GM19324 (cell line): Measurements from ENCODE around the gene ENOX1.
A peak's percentile ranks its signal among the peaks of the same experiment; 100 is the strongest.

ENCODE experiments used
- ATAC-seq: cut with Tn5 transposase; IDR thresholded peaks from one replicate; pipeline ENCODE4 v1.9.1; 2021; ENCODE audit warnings: mild to moderate bottlenecking, moderate library complexity; ENCODE audit not compliant: unreplicated experiment, low FRiP score

ENOX1 gene

DNA sequence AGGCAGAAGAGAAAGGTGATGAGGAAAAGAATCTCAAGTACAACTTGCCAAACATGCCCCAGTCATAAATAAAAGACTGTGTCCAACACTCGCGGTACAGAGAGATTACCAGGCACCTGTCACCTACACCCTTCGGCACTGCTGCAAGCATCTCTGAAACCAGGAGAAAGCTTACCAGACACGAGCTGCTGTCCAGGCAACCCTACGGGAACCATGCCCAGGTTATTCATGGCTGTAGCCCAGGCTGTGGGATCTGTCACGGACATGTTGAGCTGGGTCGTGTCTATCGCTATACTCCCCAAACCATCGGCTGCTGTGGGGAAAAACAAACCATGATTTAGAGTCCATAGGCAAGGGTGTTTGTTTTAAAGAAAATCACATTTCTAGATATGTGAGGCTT, 375.0 kb downstream of the ENOX1 start:
- ATAC-seq, result no peak

DNA sequence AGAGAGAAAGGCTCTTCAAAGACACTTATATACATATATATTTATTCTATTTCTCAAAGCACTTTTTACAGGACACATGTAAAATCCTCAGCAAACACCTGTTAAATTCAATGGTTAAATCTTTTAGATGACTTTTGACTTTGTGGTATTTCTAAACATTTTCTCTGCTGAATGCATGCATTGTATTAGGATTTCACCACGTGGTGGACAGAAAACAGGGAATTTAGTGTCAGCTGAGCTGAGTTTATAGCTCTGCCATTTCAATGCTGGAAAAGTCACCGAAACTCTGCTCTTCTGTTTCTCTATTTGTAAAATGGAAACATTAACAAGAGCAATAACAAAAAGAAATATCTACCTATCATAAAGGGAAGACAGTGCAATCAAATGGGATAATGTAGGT, 375.6 kb downstream of the ENOX1 start:
- ATAC-seq, result no peak

DNA sequence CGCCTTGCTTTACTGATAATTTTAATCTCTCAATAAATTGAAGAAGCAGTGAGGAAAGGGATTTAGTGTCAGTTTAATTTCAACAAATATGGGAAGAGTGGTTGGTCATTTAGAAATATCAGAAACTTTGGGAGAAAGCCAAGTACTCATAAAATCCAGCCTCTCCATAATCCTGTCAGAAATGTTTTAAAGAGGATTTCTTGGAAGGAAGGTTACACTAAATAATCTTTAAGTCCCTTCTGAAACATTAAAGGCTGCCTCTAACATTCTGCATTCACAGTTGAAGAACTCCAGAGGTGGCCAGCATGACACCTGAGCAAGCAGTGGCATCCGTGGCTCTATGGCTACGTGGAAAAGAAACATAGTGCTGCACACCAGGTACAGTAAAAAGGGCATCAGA, 378.5 kb downstream of the ENOX1 start:
- ATAC-seq, result no peak

DNA sequence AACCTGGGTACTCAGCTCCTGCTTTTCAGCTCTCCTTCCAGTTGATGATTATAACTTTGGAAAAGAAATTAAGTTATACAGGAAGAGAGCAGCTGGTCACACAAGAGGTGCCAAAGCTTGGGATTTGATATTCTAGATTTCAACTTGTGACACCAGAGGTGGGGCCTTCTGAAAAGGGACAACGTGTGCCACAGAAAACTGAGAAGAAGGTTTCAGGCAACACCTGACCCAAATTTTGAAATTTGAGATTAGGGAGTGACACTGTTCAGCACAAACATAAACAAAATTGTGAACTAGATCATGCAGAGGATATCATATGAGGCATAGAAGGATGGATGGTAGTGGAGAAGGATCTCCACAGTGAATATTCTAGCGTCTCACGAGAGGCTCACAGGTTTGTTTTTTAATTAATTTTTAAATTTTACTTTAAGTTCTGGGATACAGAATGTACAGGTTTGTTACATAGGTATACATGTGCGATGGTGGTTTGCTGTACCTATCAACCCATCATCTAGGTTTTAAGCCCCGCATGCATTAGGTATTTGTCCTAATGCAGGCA, 379.7 kb downstream of the ENOX1 start:
- no peak for ATAC-seq

DNA sequence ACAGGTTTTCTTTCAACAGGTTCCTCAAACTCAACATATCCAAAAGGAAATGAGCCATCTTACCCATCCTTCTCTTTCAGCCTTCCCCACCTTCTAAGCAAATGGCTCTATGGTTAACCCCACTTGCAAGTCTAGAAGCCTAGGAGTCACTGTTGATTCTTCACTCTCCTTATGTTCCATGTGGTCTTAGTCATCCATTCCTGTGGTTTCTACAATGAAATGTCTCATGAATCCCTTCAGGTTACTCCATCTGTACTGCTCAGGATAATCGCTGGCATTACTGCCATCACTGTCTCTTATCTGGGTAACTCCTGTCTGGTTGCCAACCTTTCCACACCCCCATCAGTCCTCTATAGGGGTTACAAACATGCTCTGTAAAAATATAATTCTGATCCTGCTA, 381.3 kb downstream of the ENOX1 start:
- ATAC-seq, result no peak

DNA sequence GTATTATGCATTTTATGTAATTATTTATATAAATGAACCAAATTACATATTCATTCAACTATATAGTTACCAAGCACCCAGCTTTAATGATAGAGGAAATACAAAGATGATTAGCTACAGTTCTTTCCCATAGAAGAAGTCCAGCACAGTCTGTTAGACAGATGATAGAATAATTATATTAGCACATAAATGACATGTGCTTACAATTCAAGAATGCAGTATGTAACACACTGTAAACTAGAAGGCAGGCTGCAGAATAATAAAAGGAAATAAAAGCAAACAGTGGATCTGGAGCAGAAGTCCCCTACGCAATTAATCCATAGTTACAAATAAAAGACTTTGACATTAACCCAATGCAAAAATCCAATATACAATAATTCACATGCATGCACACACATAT, 384.4 kb downstream of the ENOX1 start:
- no peak for ATAC-seq

DNA sequence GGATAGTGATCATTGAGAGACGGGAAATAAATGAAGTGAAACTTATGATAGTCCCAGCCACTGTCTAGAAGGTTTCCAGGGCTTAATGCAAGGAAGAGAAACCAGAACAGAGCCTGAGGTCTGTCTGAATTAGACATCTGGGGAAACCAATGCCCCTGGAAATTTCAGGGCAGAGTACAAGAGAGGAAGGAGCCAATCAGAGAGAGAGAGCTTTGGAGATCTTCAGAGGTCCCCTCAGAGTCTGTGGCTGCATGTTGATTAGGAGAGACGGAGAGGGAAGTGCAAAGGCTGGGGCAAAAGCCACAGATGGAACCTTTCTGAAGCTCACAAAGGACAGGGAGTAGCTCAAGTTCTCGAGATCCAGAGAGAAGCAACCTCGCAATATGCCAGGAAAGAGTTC, 385.4 kb downstream of the ENOX1 start:
- no peak for ATAC-seq

DNA sequence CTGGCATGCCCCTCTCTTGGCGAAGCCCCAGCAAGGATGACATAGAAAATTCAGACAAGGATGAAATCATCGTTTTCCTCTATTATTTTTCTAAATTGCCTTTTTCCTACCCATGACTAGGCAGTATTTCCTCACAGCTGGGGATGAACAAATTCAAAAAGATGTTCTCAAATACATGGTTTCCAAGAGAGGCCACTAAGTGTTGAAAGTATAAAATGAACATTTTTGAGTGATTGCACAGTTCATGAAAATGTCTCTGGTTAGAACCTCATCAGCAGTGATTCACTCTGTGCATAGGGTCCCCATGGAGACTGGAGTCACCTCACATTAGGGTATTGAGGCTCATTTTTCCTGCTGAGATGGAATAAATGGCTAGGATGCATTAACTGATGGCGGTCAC, 389.7 kb downstream of the ENOX1 start:
- no peak for ATAC-seq

DNA sequence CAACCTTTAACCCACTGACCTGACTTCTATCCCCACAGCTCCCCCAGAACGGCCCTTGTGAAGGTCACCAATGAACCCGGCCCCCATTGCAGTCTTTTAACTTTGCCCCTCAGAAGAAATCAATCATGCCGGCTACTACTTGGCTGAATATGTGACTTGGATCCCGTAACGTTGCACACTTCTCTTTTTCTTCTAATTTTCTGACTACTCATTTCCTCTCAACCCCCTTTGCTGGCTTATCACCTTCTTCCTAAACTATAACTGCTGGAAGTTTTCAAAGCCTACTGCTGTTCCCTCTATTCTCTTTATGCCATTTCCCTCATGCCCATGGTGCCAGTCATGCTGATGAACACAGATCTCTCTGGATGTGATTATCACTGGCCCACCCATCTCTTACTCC, 395.7 kb downstream of the ENOX1 start:
- ATAC-seq, result peak; percentile 16

DNA sequence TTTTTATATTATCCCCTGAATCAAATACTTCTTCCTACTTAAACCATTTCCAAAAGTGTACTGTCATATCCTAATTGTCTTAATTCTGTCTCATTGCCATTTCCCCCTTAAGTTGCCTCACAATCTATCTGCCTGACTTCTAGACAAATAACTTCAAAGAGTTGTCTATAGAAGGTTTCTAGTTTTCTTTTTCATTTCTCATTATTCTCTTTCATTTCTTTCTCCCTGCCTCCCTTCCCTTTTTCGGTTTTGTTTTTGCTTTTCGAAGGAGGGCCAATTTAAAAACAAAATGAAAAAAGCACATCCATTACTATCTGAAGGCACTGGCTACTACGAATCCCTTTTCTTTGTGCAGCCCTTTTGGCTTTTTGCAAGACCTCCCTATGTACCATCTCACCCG, 396.2 kb downstream of the ENOX1 start:
- ATAC-seq, result peak; percentile 40

DNA sequence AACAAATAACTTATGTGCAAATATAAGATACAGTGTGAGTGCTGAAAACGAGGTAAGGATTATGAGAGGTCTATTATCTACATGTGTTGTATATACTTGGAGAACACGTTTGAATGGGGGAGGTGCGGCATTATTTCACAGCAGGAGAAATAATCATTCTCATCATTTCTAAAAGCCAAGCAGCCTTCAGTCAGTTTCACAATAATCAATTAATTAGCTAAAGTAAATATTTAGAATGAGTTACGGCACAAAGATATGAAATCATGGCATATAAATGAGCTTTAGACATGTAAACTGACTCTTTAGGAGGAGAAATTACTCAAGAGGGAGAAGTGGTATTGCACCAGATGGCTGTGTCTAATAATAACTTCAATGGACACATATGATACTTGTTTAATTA, 396.8 kb downstream of the ENOX1 start:
- no peak for ATAC-seq

DNA sequence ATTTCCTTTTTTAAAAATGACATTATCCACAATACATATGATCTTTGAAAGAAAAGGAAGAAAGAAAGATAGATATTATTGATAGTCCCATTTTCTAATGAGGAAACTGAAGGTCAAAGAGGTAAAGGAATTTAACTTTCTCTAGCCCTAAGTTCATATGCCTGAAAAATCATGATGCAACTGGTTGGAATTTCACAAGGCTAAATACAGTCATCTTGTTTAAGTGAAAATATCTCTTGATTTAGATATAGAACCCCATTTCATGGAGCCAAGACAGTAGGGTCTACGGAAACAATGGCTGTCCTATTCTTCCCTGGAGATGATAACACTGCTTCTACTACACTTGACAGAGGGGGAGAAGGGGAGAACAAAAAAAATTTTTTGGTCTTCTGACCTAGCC, 397.2 kb downstream of the ENOX1 start:
- no peak for ATAC-seq

DNA sequence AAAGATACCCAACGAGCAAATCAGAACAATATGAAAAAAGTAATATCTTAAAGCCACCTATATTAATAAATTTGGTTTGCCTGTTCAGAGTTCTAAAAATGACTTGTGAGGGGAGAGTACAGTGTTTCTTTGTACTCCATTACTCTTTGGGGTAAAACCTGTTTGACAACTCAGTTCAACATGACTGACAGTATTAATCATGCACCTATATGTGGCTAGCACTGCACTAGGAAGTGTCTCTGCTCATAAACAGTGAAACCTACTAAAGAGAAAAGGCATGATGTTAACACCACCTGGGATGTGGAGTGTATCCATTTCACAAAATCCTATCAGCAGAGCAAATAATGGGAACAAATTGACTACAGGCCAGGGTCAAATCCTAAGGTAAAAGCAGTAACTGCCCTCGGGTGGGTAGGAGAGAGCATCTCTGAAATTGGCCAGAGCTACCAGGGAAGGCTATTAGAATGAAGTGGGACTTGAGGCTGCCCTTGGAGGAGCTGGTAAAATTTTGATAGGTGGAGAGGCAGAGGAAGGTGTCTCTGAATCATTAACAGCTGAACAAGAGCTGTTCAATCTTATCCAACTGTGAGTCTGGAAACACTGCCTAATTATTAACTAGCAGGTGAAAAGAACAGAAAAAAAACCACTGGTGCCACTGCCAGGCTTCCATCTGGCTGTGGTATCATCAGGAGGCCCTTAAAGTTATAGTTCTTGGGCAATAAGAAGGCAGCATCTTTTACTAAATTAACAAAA, 398.3 kb downstream of the ENOX1 start:
- peak; percentile 44 for ATAC-seq

DNA sequence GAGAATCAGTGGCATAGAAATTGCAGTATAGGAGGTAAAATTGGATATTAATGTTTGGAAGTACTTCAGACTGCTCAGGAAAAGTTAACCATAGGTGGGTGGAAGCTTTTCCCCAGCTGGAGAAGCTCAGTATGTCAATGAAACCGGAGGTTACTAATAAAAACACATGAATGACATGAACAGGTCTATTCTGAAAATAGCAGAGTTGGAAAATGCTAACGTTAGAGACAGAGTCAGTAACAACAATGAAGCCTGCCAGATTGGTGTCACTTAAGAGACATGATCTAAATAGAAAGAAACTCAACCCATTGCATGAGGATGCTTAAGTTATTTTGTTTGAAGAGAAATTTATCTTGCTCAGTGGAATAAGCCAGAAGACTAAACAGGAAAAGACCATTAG, 398.9 kb downstream of the ENOX1 start:
- no peak for ATAC-seq

DNA sequence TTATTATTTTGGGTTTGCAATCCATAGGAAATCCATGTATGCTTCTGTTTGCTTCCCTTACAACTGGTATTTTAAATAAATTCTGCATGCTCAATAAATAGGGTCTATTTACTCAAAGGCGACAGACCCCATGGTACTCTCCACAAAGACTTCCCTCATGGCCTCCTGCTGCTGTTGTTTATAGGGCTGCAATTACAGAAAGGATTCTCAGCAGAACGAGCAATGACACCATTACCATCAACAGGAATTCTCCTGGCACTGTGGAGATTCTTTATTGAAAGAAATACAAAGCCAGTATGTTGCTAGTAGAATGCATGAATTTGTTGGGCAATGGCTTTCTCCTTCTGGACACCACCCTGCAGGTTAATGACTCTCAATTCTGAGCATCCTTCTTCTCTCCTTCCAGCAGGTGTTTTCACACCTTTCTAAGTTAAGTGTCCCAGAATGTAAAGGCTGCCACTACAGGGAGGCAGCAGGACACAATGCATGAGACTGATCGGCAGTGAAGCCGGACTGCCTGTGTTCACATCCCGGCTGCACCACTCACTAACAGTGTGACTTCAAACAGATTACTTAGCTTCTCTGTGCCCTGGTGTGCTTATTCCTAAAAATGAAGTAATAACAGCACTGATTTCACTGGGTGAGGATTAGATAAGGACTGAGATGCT, 403.1 kb downstream of the ENOX1 start:
- no peak for ATAC-seq

DNA sequence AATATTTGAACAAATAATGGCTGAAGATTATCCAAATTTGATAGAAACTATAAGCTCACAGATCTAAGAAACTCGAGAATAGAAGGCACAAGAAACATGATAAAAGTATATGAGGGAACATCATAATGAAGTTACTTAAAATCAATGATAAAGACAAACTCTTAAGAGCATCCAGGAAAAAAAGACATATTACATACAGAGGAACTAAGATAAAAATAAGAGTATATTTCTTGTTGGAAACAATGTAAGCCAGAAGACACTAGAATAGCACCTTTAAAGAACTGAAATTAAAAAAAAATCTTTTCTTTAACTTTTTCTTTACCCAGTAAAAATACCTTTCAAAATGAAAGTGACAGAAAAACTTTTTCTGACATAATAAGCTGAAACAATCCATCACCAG, 407.0 kb downstream of the ENOX1 start:
- no peak for ATAC-seq

DNA sequence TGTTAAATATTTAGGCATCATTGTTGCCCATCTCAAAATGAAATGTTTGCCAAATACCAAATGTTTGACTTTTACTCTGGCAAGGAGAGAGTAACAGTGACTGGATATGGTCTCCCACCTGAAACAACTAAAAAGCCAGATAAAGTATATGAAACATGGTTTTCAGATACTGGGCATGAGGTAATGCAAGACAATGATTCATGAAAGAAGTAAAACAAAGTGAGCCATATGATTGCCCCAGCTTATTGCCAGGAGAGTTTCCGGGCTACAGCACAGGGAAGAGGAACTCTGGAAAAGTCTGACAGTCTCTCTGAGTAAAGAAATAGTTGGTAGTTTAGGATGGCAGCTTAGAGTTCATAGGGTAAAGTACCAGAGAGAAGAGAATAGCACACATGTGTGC, 408.8 kb downstream of the ENOX1 start:
- no peak for ATAC-seq

DNA sequence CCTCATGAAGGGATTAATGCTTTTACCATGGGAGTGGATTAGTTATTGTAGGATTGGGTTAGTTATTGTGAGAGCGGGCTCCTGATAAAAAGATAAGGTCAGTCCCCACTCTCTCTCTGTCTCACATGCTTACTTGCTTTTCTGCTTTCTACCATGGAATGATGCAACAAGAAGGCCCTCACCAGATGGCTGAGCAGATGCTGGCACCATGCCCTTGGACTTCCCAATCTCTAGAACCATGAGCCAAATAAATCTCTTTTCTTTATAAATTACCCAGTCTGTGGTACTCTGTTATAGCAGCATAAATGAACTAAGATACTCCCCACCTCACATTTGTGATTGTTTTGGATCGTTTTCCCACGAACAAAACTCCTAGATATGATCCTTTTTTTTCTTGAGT, 409.6 kb downstream of the ENOX1 start:
- ATAC-seq, result no peak

DNA sequence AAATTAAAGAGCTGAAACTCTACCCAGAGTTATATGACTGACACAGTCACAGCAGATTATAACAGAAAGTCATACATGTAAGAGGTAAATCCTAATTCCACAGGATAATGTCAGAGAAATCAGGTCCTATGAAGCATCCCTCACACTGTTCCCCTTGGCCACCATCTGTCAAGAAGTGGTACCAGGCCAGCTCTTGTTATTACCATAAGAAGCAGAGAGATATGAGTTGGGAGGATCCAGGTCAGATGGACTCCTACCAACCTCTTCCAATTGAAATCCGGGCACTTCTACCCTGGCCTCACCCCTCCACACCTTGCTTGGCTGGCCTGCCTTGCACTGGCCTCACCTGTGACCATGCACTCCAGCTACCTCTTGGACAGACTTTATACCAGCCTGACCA, 410.2 kb downstream of the ENOX1 start:
- ATAC-seq, result no peak

DNA sequence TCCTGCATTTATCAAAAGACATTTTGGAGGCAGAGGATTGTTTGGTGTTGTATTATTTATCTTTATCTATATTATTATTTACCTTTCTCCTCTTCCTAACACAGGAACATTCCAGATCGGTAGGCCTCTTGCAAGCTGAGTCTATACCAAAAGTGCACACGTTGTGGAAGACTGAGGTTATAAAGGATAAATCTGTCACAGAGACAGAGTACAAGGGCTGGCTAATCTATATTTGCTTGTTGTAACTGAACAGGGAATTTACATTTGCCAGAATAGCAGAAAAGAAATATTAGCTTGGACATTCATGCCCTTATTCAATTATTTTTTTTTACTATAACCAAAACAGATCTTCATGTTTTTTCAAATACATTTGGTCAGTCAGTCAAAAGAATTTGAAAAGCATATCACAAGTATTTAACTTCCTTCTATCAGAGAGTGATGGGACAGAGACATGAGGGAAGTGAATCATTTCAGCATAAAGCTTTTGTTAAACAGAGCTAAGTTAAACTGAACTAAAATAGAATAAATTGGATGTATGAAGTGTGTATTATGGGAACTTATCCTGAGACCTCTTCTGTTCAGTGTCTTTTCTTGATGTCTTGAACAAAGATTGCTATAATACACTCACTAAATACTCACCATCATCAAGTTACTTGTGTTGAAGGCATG, 410.8 kb downstream of the ENOX1 start:
- no peak for ATAC-seq

DNA sequence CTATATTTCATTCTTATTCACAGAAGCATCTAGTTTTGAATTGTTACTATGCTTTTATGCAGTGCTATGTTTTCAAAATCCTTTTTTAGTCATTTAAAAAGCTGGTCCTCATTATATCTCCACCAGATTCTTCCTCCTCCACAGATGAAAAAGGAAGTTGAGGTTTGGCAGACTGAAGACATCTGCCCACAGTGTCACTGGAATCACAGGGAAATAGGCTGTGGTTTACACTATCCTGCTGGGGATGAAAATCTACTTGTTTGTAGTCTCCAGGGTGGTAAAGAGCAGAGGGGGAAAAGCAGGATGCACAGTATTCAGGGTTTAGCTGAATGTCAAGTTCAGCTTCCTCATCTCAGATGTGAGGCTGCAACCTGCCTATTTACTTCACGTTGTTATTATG, 412.2 kb downstream of the ENOX1 start:
- no peak for ATAC-seq

DNA sequence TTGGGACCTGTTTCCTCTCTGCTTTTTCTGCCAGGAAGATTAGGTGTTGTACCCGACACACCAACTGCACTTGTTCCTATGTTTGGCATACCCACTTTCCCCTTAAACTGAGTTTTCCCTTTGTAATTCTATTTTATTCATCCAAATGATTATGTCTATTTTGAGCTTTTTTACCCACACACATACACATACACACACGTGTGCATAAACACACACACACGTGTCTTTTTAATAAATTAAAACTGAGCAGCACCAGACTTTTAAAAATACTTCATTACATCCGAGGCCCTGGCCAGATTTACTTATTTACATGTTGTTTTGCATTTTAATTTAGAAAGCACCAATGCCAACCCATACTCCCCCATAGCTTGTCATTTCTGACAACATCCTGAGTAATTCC, 413.4 kb downstream of the ENOX1 start:
- ATAC-seq, result no peak
